ENCODE measurements around the gene LRCH1. TPM values are rescaled to one million over a fixed set of nuclear protein-coding genes. Genes with fewer than 3 reads are reported as not detected.

The LRCH1 gene
- total RNA-seq, 2 experiments from 2014 or later: 16.9 to 17.9 TPM

- Mint-ChIP-seq H3K27ac (peak overlapping the region; percentile 25), H3K27me3 (no peaks in the 10 kb centered on the region), H3K4me3 (peak overlapping the region; percentile 2), H3K9me3 (no peaks in the 10 kb centered on the region), H3K4me1 (ENCODE audit: low read depth) (peaks cover 36% of the 10 kb centered on the region), H3K36me3 (peaks cover 15% of the 10 kb centered on the region)
- POLR2A ChIA-PET: no interaction called here
- CTCF ChIA-PET: interaction anchor here (1.3 to 2.1 kb wide), 2 partner anchors 52 to 117 kb away, joined by 4 to 12 read pairs; no protein-coding TSS in a partner anchor
- intact Hi-C loops (cut with micrococcal nuclease): loop anchor here (1.0 to 2.0 kb wide), 3 partner anchors 62 to 128 kb away; partner anchors contain the start of gene ESD
- no peak for DNase-seq
Measured at GRCh38 chr13:46668931-46669525, 116.1 kb downstream of the LRCH1 start.

- Mint-ChIP-seq H3K27me3 (no peaks in the 10 kb centered on the region), H3K4me1 (ENCODE audit: low read depth) (peaks cover 23% of the 10 kb centered on the region), H3K9me3 (no peaks in the 10 kb centered on the region), H3K36me3 (peaks cover 15% of the 10 kb centered on the region), H3K4me3 (no peak overlapping the region), H3K27ac (no peak overlapping the region)
- ChIA-PET CTCF (interaction anchor here (0.6 to 2.1 kb wide), 2 partner anchors 121 to 1477 kb away, joined by 4 to 14 read pairs; no protein-coding TSS in a partner anchor), POLR2A (no interaction called here)
- intact Hi-C loops (cut with micrococcal nuclease): no loop called here
- no peak for DNase-seq
Measured at GRCh38 chr13:46672338-46673090, 119.5 kb downstream of the LRCH1 start.

GRCh38 chr13:46675016-46675415, 122.0 kb downstream of the LRCH1 start:
- ChIA-PET POLR2A (no interaction called here), CTCF (interaction anchor here (2.3 kb wide), 1 partner anchor 123 kb away, joined by 8 read pairs; no protein-coding TSS in a partner anchor)
- DNase-seq: no peak
- Mint-ChIP-seq H3K36me3 (peaks cover 12% of the 10 kb centered on the region), H3K9me3 (no peaks in the 10 kb centered on the region), H3K27me3 (no peaks in the 10 kb centered on the region), H3K4me3 (no peak overlapping the region), H3K4me1 (ENCODE audit: low read depth) (peaks cover 12% of the 10 kb centered on the region), H3K27ac (no peak overlapping the region)
- intact Hi-C loops (cut with micrococcal nuclease): no loop called here

DNA sequence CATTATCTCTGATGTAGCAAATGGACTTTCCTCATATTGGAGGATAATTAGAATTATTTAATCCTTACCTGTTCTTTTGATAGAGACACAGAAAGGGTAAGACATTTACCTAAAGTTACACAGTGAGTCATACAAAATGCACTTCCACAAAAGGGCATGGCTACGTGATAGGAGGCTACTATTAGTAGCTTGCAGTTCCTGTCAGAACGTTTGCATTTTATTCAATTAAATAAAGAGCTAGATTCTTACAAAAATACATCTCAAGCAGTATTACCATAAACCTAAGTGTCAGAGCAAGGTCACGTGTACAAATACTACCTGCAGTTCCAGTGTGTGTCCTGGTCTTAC, 123.4 kb downstream of the LRCH1 start:
- no peak overlapping the region for H3K4me3 Mint-ChIP-seq
- H3K27me3 Mint-ChIP-seq: no peaks in the 10 kb centered on the region
- H3K36me3 Mint-ChIP-seq: peaks cover 6% of the 10 kb centered on the region
- DNase-seq: no peak
- POLR2A ChIA-PET: no interaction called here
- peaks cover 12% of the 10 kb centered on the region for H3K4me1 Mint-ChIP-seq (ENCODE audit: low read depth)
- no peaks in the 10 kb centered on the region for H3K9me3 Mint-ChIP-seq
- CTCF ChIA-PET: interaction anchor here (2.3 kb wide), 1 partner anchor 124 kb away, joined by 8 read pairs; no protein-coding TSS in a partner anchor
- intact Hi-C loops (cut with micrococcal nuclease): no loop called here
- H3K27ac Mint-ChIP-seq: no peak overlapping the region

DNA sequence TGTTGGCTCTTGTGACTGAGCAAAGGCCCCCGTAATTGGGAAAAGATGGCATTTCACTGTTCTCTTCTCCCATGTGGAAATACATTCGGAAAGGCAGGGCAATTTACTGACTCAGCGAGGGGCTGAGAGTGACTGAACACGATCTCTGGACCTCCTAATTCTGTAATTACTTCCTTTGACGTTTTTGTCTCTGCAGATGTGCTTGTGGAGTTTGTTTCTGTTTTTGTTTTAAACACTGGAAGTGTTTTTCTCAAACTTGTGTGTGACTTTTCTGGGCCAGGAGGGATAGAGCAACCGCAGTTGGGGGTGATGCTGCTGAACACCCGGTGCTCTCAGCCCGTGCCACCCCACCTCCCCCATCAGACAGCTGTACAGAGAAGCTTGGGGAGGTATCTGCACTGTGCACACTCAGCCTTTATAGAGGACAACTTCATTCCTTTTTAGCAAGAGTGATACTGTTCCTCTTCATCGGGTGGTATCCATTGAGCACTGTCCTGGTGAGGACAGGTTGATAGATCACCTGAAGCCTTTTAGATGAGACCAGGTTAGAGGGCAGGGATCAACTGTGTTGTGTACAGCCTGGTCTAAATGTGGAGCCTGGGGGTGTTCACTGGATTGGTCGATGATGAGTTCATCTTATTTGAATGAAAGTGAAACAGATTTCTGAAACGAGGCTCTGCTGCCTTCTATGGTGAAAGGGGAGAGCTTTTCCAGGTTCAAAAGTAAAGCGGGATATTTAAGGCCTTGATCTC, 126.6 kb downstream of the LRCH1 start:
- Mint-ChIP-seq H3K36me3 (peaks cover 10% of the 10 kb centered on the region), H3K27me3 (no peaks in the 10 kb centered on the region), H3K4me1 (ENCODE audit: low read depth) (peaks cover 18% of the 10 kb centered on the region), H3K4me3 (no peak overlapping the region), H3K27ac (no peak overlapping the region), H3K9me3 (no peaks in the 10 kb centered on the region)
- intact Hi-C loops (cut with micrococcal nuclease): loop anchor here (1.0 kb wide), 1 partner anchor 125 kb away; no protein-coding TSS in a partner anchor
- ChIA-PET CTCF (interaction anchor here (1.0 to 2.5 kb wide), 3 partner anchors 127 to 128 kb away, joined by 3 to 14 read pairs (median 6); no protein-coding TSS in a partner anchor), POLR2A (no interaction called here)
- peak; percentile 28 for DNase-seq

DNA sequence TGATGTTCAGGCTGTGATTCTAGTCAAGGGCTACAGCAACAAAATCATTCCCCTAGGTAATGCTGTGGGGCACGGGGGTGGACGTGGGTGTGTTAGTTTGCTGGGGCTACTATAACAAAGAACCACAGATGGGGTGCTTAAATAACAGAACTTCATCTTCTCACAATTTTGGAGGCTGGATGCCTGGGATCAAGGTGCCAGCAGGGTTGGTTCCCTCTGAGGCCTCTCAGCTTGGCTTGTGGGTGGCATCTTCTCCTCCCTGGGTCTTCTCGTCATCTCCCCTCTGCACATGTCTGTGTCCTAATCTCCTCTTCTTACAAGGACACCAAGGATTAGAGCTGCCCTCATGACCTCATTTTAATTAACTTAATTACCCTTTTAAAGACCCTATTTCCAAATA, 129.0 kb downstream of the LRCH1 start:
- Mint-ChIP-seq H3K36me3 (peaks cover 15% of the 10 kb centered on the region), H3K27ac (no peak overlapping the region), H3K4me3 (no peak overlapping the region), H3K9me3 (no peaks in the 10 kb centered on the region), H3K4me1 (ENCODE audit: low read depth) (peaks cover 13% of the 10 kb centered on the region), H3K27me3 (no peaks in the 10 kb centered on the region)
- intact Hi-C loops (cut with micrococcal nuclease): no loop called here
- DNase-seq: no peak
- ChIA-PET CTCF (interaction anchor here (2.5 kb wide), 1 partner anchor 130 kb away, joined by 14 read pairs; no protein-coding TSS in a partner anchor), POLR2A (no interaction called here)

GRCh38 chr13:46682707-46683106, 129.7 kb downstream of the LRCH1 start:
- CTCF ChIA-PET: interaction anchor here (3.0 kb wide), 1 partner anchor 131 kb away, joined by 13 read pairs; no protein-coding TSS in a partner anchor
- no peak overlapping the region for H3K4me3 Mint-ChIP-seq
- no peaks in the 10 kb centered on the region for H3K9me3 Mint-ChIP-seq
- H3K4me1 Mint-ChIP-seq (ENCODE audit: low read depth): peaks cover 16% of the 10 kb centered on the region
- POLR2A ChIA-PET: no interaction called here
- peaks cover 15% of the 10 kb centered on the region for H3K36me3 Mint-ChIP-seq
- no peak overlapping the region for H3K27ac Mint-ChIP-seq
- intact Hi-C loops (cut with micrococcal nuclease): no loop called here
- H3K27me3 Mint-ChIP-seq: no peaks in the 10 kb centered on the region
- DNase-seq: no peak

DNA sequence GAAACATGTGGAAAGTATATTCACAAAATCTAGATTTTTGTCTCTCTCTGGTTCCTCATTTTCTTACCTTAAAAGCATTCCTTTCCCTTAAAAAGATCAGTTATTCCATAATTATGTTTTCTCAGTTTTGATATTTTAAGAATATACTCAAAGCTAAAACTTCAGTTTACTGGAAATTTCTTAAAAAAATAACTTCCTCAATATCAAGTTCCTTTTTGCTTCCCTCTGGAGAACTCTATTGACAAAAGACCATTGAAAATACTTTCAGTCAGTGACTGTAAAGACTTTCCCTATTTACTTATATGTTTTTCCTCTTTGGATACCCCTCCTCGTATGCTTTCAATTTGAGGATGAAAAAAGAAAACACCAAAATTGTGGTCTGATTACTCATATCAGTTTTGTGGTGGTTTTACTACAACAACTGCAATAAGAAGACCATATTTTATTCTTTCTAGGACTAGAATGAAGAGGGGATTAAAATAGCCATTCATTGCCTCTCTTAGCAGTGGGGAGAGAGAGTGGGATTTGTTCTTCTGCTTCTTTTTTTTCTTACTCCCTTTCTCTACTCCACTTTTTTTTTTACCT, 130.8 kb downstream of the LRCH1 start:
- Mint-ChIP-seq H3K27ac (no peak overlapping the region), H3K4me3 (no peak overlapping the region)

GRCh38 chr13:46684287-46685001, 131.5 kb downstream of the LRCH1 start:
- Mint-ChIP-seq H3K4me3 (no peak overlapping the region), H3K27ac (no peak overlapping the region), H3K4me1 (ENCODE audit: low read depth) (peaks cover 16% of the 10 kb centered on the region), H3K36me3 (peaks cover 15% of the 10 kb centered on the region), H3K9me3 (no peaks in the 10 kb centered on the region), H3K27me3 (no peaks in the 10 kb centered on the region)
- ChIA-PET CTCF (interaction anchor here (3.0 kb wide), 1 partner anchor 133 kb away, joined by 13 read pairs; no protein-coding TSS in a partner anchor), POLR2A (no interaction called here)
- intact Hi-C loops (cut with micrococcal nuclease): no loop called here
- no peak for DNase-seq

More for the DNA sequence above, 130.8 kb downstream of the LRCH1 start:
- Mint-ChIP-seq H3K27me3 (no peaks in the 10 kb centered on the region), H3K9me3 (no peaks in the 10 kb centered on the region), H3K4me1 (ENCODE audit: low read depth) (peaks cover 16% of the 10 kb centered on the region), H3K36me3 (peaks cover 15% of the 10 kb centered on the region)
- intact Hi-C loops (cut with micrococcal nuclease): no loop called here
- no peak for DNase-seq
- CTCF ChIA-PET: interaction anchor here (3.0 kb wide), 1 partner anchor 132 kb away, joined by 13 read pairs; no protein-coding TSS in a partner anchor
- POLR2A ChIA-PET: no interaction called here

- DNase-seq: no peak
- intact Hi-C loops (cut with micrococcal nuclease): no loop called here
- H3K4me1 Mint-ChIP-seq (ENCODE audit: low read depth): peaks cover 16% of the 10 kb centered on the region
- POLR2A ChIA-PET: no interaction called here
- no peak overlapping the region for H3K4me3 Mint-ChIP-seq
- H3K36me3 Mint-ChIP-seq: peaks cover 15% of the 10 kb centered on the region
- no peak overlapping the region for H3K27ac Mint-ChIP-seq
- CTCF ChIA-PET: interaction anchor here (3.0 kb wide), 1 partner anchor 134 kb away, joined by 13 read pairs; no protein-coding TSS in a partner anchor
- no peaks in the 10 kb centered on the region for H3K9me3 Mint-ChIP-seq
- H3K27me3 Mint-ChIP-seq: no peaks in the 10 kb centered on the region
Measured at GRCh38 chr13:46685006-46685730, 132.2 kb downstream of the LRCH1 start.

- POLR2A ChIA-PET: no interaction called here
- Mint-ChIP-seq H3K4me3 (no peak overlapping the region), H3K36me3 (peaks cover 15% of the 10 kb centered on the region), H3K4me1 (ENCODE audit: low read depth) (peaks cover 16% of the 10 kb centered on the region), H3K27me3 (no peaks in the 10 kb centered on the region), H3K27ac (no peak overlapping the region), H3K9me3 (no peaks in the 10 kb centered on the region)
- intact Hi-C loops (cut with micrococcal nuclease): no loop called here
- DNase-seq: no peak
- CTCF ChIA-PET: no interaction called here
Measured at GRCh38 chr13:46686171-46686570, 133.2 kb downstream of the LRCH1 start.
